B cell (primary cell): ENCODE data around the gene PCNX3. TPM values are rescaled to one million over a fixed set of nuclear protein-coding genes. Genes with fewer than 3 reads are reported as not detected.
A peak's percentile ranks its signal among the peaks of the same experiment; 100 is the strongest.

Experiments
- ATAC-seq: fragments of 200-7000 bp; cut with Tn5 transposase; one replicate; pipeline ENCODE4 v1.10.0; 2021; ENCODE audit warnings: low read depth, mild to moderate bottlenecking, moderate number of reproducible peaks, moderate library complexity
- CTCF ChIA-PET: fragments of 350-600 bp; sonication (Branson Sonifier 250); formaldehyde crosslinking; loops from one replicate; lab custom pipeline; 2021; ENCODE audit warnings: antibody characterized with exemption, inconsistent platforms; lab: Charles Lee
- POLR2A ChIA-PET: fragments of 350-600 bp; sonication (Branson Sonifier 250); formaldehyde crosslinking; loops from one replicate; lab custom pipeline; 2021; ENCODE audit warnings: antibody characterized with exemption; lab: Charles Lee
- DNase-seq: peaks from one replicate; pipeline ENCODE4 v3.0.0; 2013
- H2AFZ ChIP-seq: 2 replicates; pipeline ENCODE4 v1.6.1; 2012; ENCODE audit warnings: mild to moderate bottlenecking, low read depth, low read length; ENCODE audit not compliant: insufficient read depth, poor library complexity, severe bottlenecking
- H3K27ac ChIP-seq, 2 donors: 1 replicate in 1 of 2; 2 replicates in 1 of 2; pipeline ENCODE4 v1.5.1; 2012 to 2013; ENCODE audit warnings: low read length in 2 of 2, mild to moderate bottlenecking in 2 of 2, moderate library complexity in 1 of 2
- H3K27me3 ChIP-seq, 4 experiments: fragments of 200-600 bp in 1 of 4; sonication (generic) in 1 of 4; replicated peaks in 1 of 4; 1 replicate in 2 of 4; 2 replicates in 2 of 4; pipeline versions ENCODE4 v1.6.1 to v1.7.0; 2013 to 2016; ENCODE audit warnings: low read length in 3 of 4, mild to moderate bottlenecking in 2 of 4, mixed read lengths in 1 of 4, moderate library complexity in 1 of 4; ENCODE audit not compliant: insufficient read depth in 4 of 4, control insufficient read depth in 3 of 4; ENCODE audit errors: control extremely low read depth in 1 of 4
- H3K36me3 ChIP-seq, 2 experiments: replicated peaks in 1 of 2; 1 replicate in 1 of 2; 2 replicates in 1 of 2; pipeline versions ENCODE4 v1.6.1 to v1.7.1; 2013; ENCODE audit warnings: low read length in 1 of 2; ENCODE audit not compliant: insufficient read depth in 2 of 2, control insufficient read depth in 1 of 2; ENCODE audit errors: control extremely low read depth in 1 of 2, extremely low read depth in 1 of 2
- H3K4me1 ChIP-seq, 2 donors: fragments of 200-600 bp in 1 of 2; sonication (generic) in 1 of 2; 1 replicate in 1 of 2; 2 replicates in 1 of 2; pipeline versions ENCODE4 v1.5.1 to v1.6.1; 2013 to 2017; ENCODE audit warnings: low read length in 2 of 2; ENCODE audit not compliant: control insufficient read depth in 2 of 2, insufficient read depth in 2 of 2
- H3K4me2 ChIP-seq: replicated peaks from 2 replicates; pipeline ENCODE3; 2012; ENCODE audit warnings: mild to moderate bottlenecking, low read depth, low read length; ENCODE audit not compliant: poor library complexity, severe bottlenecking
- H3K4me3 ChIP-seq, 5 experiments: fragments of 200-600 bp in 1 of 5; sonication (generic) in 1 of 5; 1 replicate in 3 of 5; 2 replicates in 2 of 5; pipeline versions ENCODE4 v1.5.1 to v1.7.0; 2011 to 2016; ENCODE audit warnings: low read length in 4 of 5, mild to moderate bottlenecking in 4 of 5, low read depth in 2 of 5, control low read depth in 1 of 5, moderate library complexity in 1 of 5; ENCODE audit not compliant: insufficient read depth in 1 of 5; ENCODE audit errors: control extremely low read depth in 1 of 5, extremely low read depth in 1 of 5
- H3K79me2 ChIP-seq: fragments of 200-600 bp; sonication (generic); one replicate; pipeline ENCODE4 v1.6.0; 2016; ENCODE audit warnings: low read length; ENCODE audit not compliant: control insufficient read depth, insufficient read depth
- H3K9ac ChIP-seq: fragments of 200-600 bp; sonication (generic); 2 replicates; pipeline ENCODE4 v1.6.1; 2017; ENCODE audit warnings: mild to moderate bottlenecking, low read length, moderate library complexity
- H3K9me3 ChIP-seq, 3 donors: one replicate each; pipeline versions ENCODE4 v1.6.1 to v1.7.1; 2013; ENCODE audit warnings: low read length in 2 of 3; ENCODE audit not compliant: control insufficient read depth in 2 of 3, insufficient read depth in 1 of 3; ENCODE audit errors: control extremely low read depth in 1 of 3
- H4K20me1 ChIP-seq: 2 replicates; pipeline ENCODE4 v1.6.0; 2012; ENCODE audit warnings: mild to moderate bottlenecking, low read length; ENCODE audit not compliant: insufficient read depth, control insufficient read depth, poor library complexity, severe bottlenecking
- H3K27ac Mint-ChIP-seq: one replicate; pipeline ENCODE4 v1.8.0; 2021; ENCODE audit warnings: mixed read lengths
- H3K27me3 Mint-ChIP-seq: one replicate; pipeline ENCODE4 v1.8.0; 2021; ENCODE audit warnings: mixed read lengths
- H3K4me1 Mint-ChIP-seq: one replicate; pipeline ENCODE4 v1.8.0; 2021; ENCODE audit warnings: mixed read lengths
- H3K4me3 Mint-ChIP-seq: one replicate; pipeline ENCODE4 v1.8.0; 2021; ENCODE audit warnings: mixed read lengths
- H3K9me3 Mint-ChIP-seq: one replicate; pipeline ENCODE4 v1.8.0; 2022; ENCODE audit warnings: mixed read lengths; ENCODE audit not compliant: insufficient read depth
- CTCF ChIP-seq: fragments of 200-600 bp; IDR thresholded peaks from one replicate; pipeline ENCODE4 v1.8.0; 2022; ENCODE audit warnings: antibody characterized with exemption, mild to moderate bottlenecking
- EZH2 ChIP-seq: IDR thresholded peaks from 2 replicates; pipeline ENCODE4 v1.6.1; 2012; ENCODE audit warnings: borderline replicate concordance, low read depth, mild to moderate bottlenecking, moderate library complexity, low read length; ENCODE audit not compliant: insufficient read depth, poor library complexity, severe bottlenecking
- WGBS: methylation state at CpG from one replicate; pipeline ENCODE4 v1.1.5; 2013; ENCODE audit warnings: missing lambda C conversion rate; ENCODE audit not compliant: insufficient coverage; 5-methylcytosine and 5-hydroxymethylcytosine counted together
- intact Hi-C: fragments of 100-400 bp; cut with micrococcal nuclease; formaldehyde crosslinking; loops from one replicate; pipeline ENCODE4 v1.10.0; 2022
- polyA plus RNA-seq: library from polyadenylated mRNA; depleted of rRNA; stranded (reverse); fragments of >200 nt; gene quantifications from 2 replicates; pipeline ENCODE4 v1.2.3, GENCODE V29; 2012
- total RNA-seq, 2 donors: library from RNA; stranded (reverse); fragments of 120-200 nt in 1 of 2; gene quantifications; 1 replicate in 1 of 2; 2 replicates in 1 of 2; pipeline versions ENCODE4 v1.2.3 to v1.2.4, GENCODE V29; 2013 to 2022

The PCNX3 gene
- total and polyA plus RNA-seq, 2 donors (not counting 1 experiment from before 2014, with no cell fraction given), result 61.5 to 62.8 TPM

GRCh38 chr11:65612691-65613090, 2.9 kb upstream of the PCNX3 start:
- Mint-ChIP-seq H3K9me3 (no peaks in the 10 kb centered on the region), H3K4me3 (peak overlapping the region; percentile 98), H3K27ac (peak overlapping the region; percentile 67), H3K4me1 (peaks cover 59% of the 10 kb centered on the region), H3K27me3 (no peaks in the 10 kb centered on the region)
- Histone ChIP-seq H3K4me2 (peak overlapping the region; percentile 84), H4K20me1 (peaks cover 56% of the 10 kb centered on the region), H3K36me3 (peaks cover 0 to 38% of the 10 kb centered on the region in 2 experiments), H2AFZ (peak overlapping the region; percentile 80), H3K79me2 (peaks cover 69% of the 10 kb centered on the region), H3K27ac (peak overlapping the region in 1 of 2 donors; percentile 89), H3K9ac (peak overlapping the region; percentile 83), H3K27me3 (no peaks in the 10 kb centered on the region), H3K4me3 (peak overlapping the region; percentile 4 to 93 (median 85)), H3K9me3 (peaks cover 0 to 3% (median 0%) of the 10 kb centered on the region in 3 donors), H3K4me1 (peaks cover 41 to 49% of the 10 kb centered on the region in 2 donors)
- DNase-seq (no peak), ATAC-seq (no peak)
- ChIA-PET POLR2A (interaction anchor here (1.0 to 3.9 kb wide), 3 partner anchors 15 to 72 kb away, joined by 3 to 17 read pairs (median 4); partner anchors contain the start of gene KCNK7), CTCF (interaction anchor here (0.6 to 3.8 kb wide), 9 partner anchors 9 to 88 kb away, joined by 3 to 21 read pairs (median 6); partner anchors contain the start of gene FAM89B)
- intact Hi-C loops, result loop anchor here (10.0 kb wide), 1 partner anchor 498 kb away; the partner anchor contains the start of genes TM7SF2 and ZNHIT2
- TF ChIP-seq CTCF, result no peak
- 51% methylated on average over 4 of the region's 7 CpGs for WGBS

- Histone ChIP-seq H2AFZ (peak overlapping the region; percentile 80), H3K36me3 (peaks cover 0 to 38% of the 10 kb centered on the region in 2 experiments), H3K4me2 (peak overlapping the region; percentile 84), H4K20me1 (peaks cover 55% of the 10 kb centered on the region), H3K4me3 (peak overlapping the region; percentile 62 to 93 (median 88)), H3K4me1 (peaks cover 41 to 49% of the 10 kb centered on the region in 2 donors), H3K27me3 (no peaks in the 10 kb centered on the region), H3K9me3 (no peaks in the 10 kb centered on the region), H3K9ac (peak overlapping the region; percentile 83), H3K27ac (peak overlapping the region; percentile 85 to 89), H3K79me2 (peaks cover 75% of the 10 kb centered on the region)
- CTCF ChIA-PET, result interaction anchor here (0.6 to 3.8 kb wide), 9 partner anchors 8 to 87 kb away, joined by 3 to 21 read pairs (median 6); partner anchors contain the start of gene FAM89B
- POLR2A ChIA-PET, result interaction anchor here (1.0 to 3.9 kb wide), 5 partner anchors 15 to 73 kb away, joined by 3 to 18 read pairs (median 8); partner anchors contain the start of genes EHBP1L1, FAM89B and KCNK7
- H3K4me3 Mint-ChIP-seq, result peak overlapping the region; percentile 98
- peaks cover 59% of the 10 kb centered on the region for H3K4me1 Mint-ChIP-seq
- H3K9me3 Mint-ChIP-seq, result no peaks in the 10 kb centered on the region
- ATAC-seq (no peak), DNase-seq (no peak)
- WGBS, result 7% methylated on average over 38 of the region's 43 CpGs
- no peak for TF ChIP-seq EZH2
- no peaks in the 10 kb centered on the region for H3K27me3 Mint-ChIP-seq
- H3K27ac Mint-ChIP-seq, result peak overlapping the region; percentile 67
- intact Hi-C loops, result loop anchor here (10.0 kb wide), 1 partner anchor 499 kb away; the partner anchor contains the start of genes TM7SF2 and ZNHIT2
These were observed 2.3 kb upstream of the PCNX3 start for GRCh38 chr11:65613091-65613928.
